ENCODE data around the gene KPNA6.
A peak's percentile ranks its signal among the peaks of the same experiment; 100 is the strongest.

The KPNA6 gene

GRCh38 chr1:32208891-32209328, 101.1 kb downstream of the KPNA6 start, which contains the start of gene DCDC2B:
Gene DCDC2B, plus strand, starts transcription at chr1:32209089. Its CDS starts 5 bp downstream, at chr1:32209094.
- ChIA-PET CTCF (interaction anchor here (0.9 kb wide), 1 partner anchor 39 kb away, joined by 3 read pairs; no protein-coding TSS in a partner anchor), POLR2A (interaction anchor here (0.7 to 1.4 kb wide), 3 partner anchors 9 to 13 kb away, joined by 3 to 5 read pairs (median 3); partner anchors contain the start of genes CCDC28B, EIF3I and TMEM234)
- TF ChIP-seq SUZ12 (IDR thresholded peaks at IDR 0.05) (no peak), NFRKB (IDR thresholded peaks at IDR 0.05) (no peak), ARNT (IDR thresholded peaks at IDR 0.05) (no peak), SP1 (IDR thresholded peaks at IDR 0.05) (no peak), FOXK2 (IDR thresholded peaks at IDR 0.05) (no peak), CTBP1 (IDR thresholded peaks at IDR 0.05; ENCODE audit: borderline replicate concordance) (no peak), ZNF384 (IDR thresholded peaks at IDR 0.05) (no peak), HDGF (IDR thresholded peaks at IDR 0.05; ENCODE audit: borderline replicate concordance) (no peak), FOXM1 (IDR thresholded peaks at IDR 0.05; ENCODE audit: borderline replicate concordance) (no peak), L3MBTL2 (conservative IDR thresholded peaks at IDR 0.05) (no peak)
- DNase-seq (ENCODE audit: extremely low spot score): no peak

DNA sequence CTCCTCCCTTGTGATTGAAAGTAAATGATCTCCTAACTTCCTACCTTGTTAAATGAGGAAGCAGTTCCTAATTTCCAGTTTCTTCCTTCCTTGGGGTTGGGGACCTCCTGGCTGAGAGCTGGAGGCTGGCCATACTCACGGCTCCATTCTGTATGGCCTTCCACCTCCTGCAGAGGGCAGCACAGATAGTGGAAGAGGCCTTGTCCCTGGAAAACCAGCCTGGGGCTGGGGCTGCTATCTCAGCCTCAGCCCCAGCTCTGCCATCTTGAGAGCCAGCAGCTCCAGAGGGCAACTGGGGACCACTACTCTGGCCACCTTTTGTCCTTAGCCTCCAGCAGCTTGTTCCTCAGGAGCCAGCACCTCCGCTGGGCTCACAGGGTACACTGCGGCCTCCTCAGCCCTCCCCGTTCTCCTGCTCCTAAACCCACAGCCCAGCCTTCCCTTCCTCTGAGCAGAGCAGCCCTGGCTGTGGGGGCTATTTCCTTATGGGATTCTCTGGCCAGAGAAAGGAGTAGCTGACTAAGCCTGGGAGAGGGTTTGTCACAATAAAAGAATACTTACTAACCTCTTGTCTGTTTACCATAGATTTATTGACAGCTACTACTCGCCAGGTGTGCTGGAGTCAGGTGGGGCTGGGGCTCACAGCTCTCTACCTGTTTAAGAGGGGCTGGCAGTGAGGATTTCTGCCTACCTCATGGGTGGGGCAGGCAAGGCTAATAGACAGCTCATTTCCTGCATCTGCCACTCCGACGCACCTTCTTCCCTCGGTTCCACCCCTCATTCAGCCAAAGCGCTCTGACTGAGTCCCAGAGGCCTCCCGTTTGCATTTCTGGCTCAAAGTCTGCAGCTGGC, 108.0 kb downstream of the KPNA6 start:
- TF ChIP-seq HDGF (IDR thresholded peaks at IDR 0.05; ENCODE audit: borderline replicate concordance) (0 out of 2 replicates have a peak, but pooled peaks have one; percentile 12), NFRKB (IDR thresholded peaks at IDR 0.05) (no peak)
- peak; percentile 87 for DNase-seq (ENCODE audit: extremely low spot score)
- ChIA-PET CTCF (interaction anchor here (0.5 to 1.7 kb wide), 20 partner anchors 8 to 370 kb away, joined by 3 to 7 read pairs (median 4); partner anchors contain the start of genes CCDC28B, IQCC and TXLNA), POLR2A (interaction anchor here (0.9 to 3.0 kb wide), 9 partner anchors 10 to 143 kb away, joined by 3 to 21 read pairs (median 3); partner anchors contain the start of genes CCDC28B, IQCC, TMEM39B and TXLNA)

DNA sequence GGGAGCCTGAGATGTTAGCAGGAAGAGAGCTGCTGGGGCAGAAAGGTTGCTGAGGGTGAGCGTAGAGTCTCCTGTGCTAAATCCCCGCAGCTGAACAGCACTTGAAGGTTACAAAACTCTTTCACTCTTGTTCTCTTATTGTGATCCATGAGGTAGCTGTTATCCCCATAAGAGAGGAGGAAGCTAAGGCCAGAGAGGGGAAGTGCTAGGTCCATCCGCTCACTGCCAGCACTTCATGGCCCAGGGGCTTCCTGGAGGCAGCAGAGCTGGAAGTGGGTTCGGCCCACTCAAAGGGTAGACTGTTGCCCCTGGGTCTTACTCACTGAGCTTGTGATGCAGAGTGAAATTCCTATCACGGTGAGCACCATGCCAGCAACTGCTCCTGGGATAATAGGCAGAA, 108.7 kb downstream of the KPNA6 start:
- TF ChIP-seq HDGF (IDR thresholded peaks at IDR 0.05; ENCODE audit: borderline replicate concordance) (no peak), CTBP1 (IDR thresholded peaks at IDR 0.05; ENCODE audit: borderline replicate concordance) (no peak), TARDBP (IDR thresholded peaks at IDR 0.05) (no peak), ARNT (IDR thresholded peaks at IDR 0.05) (no peak), LEF1 (IDR thresholded peaks at IDR 0.05; ENCODE audit: borderline replicate concordance) (no peak), FOXK2 (IDR thresholded peaks at IDR 0.05) (no peak), FOXA1 (IDR thresholded peaks at IDR 0.05) (no peak), L3MBTL2 (conservative IDR thresholded peaks at IDR 0.05) (no peak)
- POLR2A ChIA-PET: interaction anchor here (1.0 to 3.0 kb wide), 7 partner anchors 10 to 37 kb away, joined by 3 to 21 read pairs (median 3); partner anchors contain the start of genes IQCC and TXLNA
- DNase-seq (ENCODE audit: extremely low spot score): no peak
- CTCF ChIA-PET: interaction anchor here (0.8 to 1.7 kb wide), 10 partner anchors 9 to 197 kb away, joined by 3 to 7 read pairs (median 4); partner anchors contain the start of genes CCDC28B, IQCC and TXLNA

DNA sequence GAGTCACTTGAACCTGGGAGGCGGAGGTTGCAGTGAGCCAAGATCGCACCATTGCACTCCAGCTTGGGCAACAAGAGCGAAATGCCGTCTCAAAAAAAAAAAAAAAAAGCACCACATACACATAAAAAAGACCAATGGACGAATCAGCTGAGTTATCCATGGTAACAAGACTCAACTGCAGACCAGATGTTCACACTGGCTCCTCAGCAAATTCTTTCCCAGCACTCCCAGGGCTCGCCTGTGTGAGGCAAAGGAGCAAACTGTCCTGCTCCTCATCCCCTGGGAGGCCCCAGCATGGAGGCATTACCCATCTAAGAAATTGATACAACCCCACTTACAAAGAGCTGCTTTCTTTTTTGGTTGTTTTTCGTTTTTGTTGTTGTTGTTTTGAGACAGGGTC, 111.2 kb downstream of the KPNA6 start:
- no peak for TF ChIP-seq CTBP1 (IDR thresholded peaks at IDR 0.05; ENCODE audit: borderline replicate concordance)
- TF ChIP-seq BHLHE40 (IDR thresholded peaks at IDR 0.05; ENCODE audit: borderline replicate concordance): no peak
- TF ChIP-seq TARDBP (IDR thresholded peaks at IDR 0.05): no peak
- no peak for TF ChIP-seq LEF1 (IDR thresholded peaks at IDR 0.05; ENCODE audit: borderline replicate concordance)
- ChIA-PET POLR2A (interaction anchor here (3.4 kb wide), 1 partner anchor 13 kb away, joined by 10 read pairs; the partner anchor contains the start of gene IQCC), CTCF (no interaction called here)
- DNase-seq (ENCODE audit: extremely low spot score): no peak

DNA sequence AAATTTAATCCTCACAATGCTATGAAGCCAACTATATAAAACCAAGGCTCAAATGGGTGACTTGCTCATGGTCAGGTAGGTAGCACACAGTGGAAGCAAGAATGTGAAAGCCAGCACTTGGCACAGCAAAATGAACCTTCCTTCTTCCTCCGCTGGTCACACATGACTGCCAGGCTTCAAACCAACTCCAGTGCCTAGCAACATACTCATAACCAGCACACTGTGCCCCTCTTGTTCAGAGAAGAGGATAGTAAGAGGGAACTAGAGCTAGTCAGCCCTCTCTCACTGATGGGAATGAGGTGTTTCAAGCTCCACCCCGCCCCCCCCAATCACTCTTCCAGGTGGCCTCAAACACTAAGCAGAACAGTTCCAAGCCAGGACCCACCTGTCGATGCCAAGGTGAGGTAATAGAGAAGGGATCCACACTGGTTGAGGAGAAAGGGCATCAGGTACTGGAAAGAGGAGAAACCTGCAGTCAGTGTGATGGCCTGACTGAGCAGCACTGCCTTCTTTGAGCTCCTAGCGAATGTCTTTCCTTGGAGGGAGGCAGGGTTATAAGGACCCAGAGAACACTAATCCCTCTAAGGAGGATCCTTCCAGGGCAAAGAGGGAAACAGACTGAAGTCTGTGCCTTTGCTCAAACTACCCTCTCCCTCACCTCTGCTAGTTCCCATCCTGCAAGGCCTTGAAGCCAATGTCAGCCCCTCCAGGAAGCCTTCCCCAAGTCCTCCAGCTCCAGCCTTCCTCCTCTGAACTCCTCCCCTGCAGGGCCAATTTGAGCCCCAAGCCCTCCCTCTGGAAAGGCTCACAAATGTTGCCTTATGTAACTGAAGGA, 113.1 kb downstream of the KPNA6 start:
- CTCF ChIA-PET: interaction anchor here (1.0 kb wide), 1 partner anchor 10 kb away, joined by 3 read pairs; no protein-coding TSS in a partner anchor
- DNase-seq (ENCODE audit: extremely low spot score): no peak
- TF ChIP-seq FOXA1 (IDR thresholded peaks at IDR 0.05): no peak
- POLR2A ChIA-PET: interaction anchor here (0.6 to 3.4 kb wide), 3 partner anchors 12 to 113 kb away, joined by 3 to 10 read pairs (median 3); partner anchors contain the start of gene IQCC

GRCh38 chr1:32221581-32221979, 113.7 kb downstream of the KPNA6 start:
- POLR2A ChIA-PET: interaction anchor here (3.4 kb wide), 1 partner anchor 16 kb away, joined by 10 read pairs; the partner anchor contains the start of gene IQCC
- DNase-seq (ENCODE audit: extremely low spot score): no peak
- TF ChIP-seq FOXK2 (IDR thresholded peaks at IDR 0.05) (no peak), FOXA1 (IDR thresholded peaks at IDR 0.05) (no peak), BHLHE40 (IDR thresholded peaks at IDR 0.05; ENCODE audit: borderline replicate concordance) (no peak), TARDBP (IDR thresholded peaks at IDR 0.05) (no peak), CTBP1 (IDR thresholded peaks at IDR 0.05; ENCODE audit: borderline replicate concordance) (no peak), PKNOX1 (IDR thresholded peaks at IDR 0.05) (no peak), HDGF (IDR thresholded peaks at IDR 0.05; ENCODE audit: borderline replicate concordance) (no peak), ELF4 (IDR thresholded peaks at IDR 0.05) (no peak), LEF1 (IDR thresholded peaks at IDR 0.05; ENCODE audit: borderline replicate concordance) (no peak), ARNT (IDR thresholded peaks at IDR 0.05) (no peak), ZNF384 (IDR thresholded peaks at IDR 0.05) (no peak), SP1 (IDR thresholded peaks at IDR 0.05) (no peak), SUZ12 (IDR thresholded peaks at IDR 0.05) (no peak), NFRKB (IDR thresholded peaks at IDR 0.05) (no peak)
- CTCF ChIA-PET: interaction anchor here (1.0 kb wide), 1 partner anchor 9 kb away, joined by 3 read pairs; no protein-coding TSS in a partner anchor
